ENCODE data around the gene PRRX2. TPM values are rescaled to one million over a fixed set of nuclear protein-coding genes. Genes with fewer than 3 reads are reported as not detected.

The PRRX2 gene
- polyA plus RNA-seq (2014; cell fraction: cytosol; rRNA removed), result 1.8 and 2.1 TPM in 2 replicates
- polyA plus RNA-seq (2014; cell fraction: nucleus; rRNA removed), result 1.1 and 2.0 TPM in 2 replicates

- no peak for DNase-seq (ENCODE audit: low spot score)
Observed at GRCh38 chr9:129665389-129665775, at the start of gene PRRX2. Gene PRRX2 (plus strand): TSS chr9:129665647. CDS start chr9:129665868, 221 bp downstream.

GRCh38 chr9:129617167-129617566, 48.3 kb upstream of the PRRX2 start:
- DNase-seq (ENCODE audit: low spot score), result peak; percentile 69

- DNase-seq (ENCODE audit: low spot score), result peak; percentile 54
Observed at GRCh38 chr9:129619787-129620668, 45.4 kb upstream of the PRRX2 start.

- no peak for DNase-seq (ENCODE audit: low spot score)
Observed at GRCh38 chr9:129620669-129621295, 44.7 kb upstream of the PRRX2 start, which contains the start of gene C9orf50. Gene C9orf50 (minus strand): TSS chr9:129621101. CDS start chr9:129620574, 527 bp downstream.

GRCh38 chr9:129623331-129623730, 42.1 kb upstream of the PRRX2 start:
- no peak for DNase-seq (ENCODE audit: low spot score)

- peak; percentile 78 for DNase-seq (ENCODE audit: low spot score)
Observed at GRCh38 chr9:129624168-129624759, 41.2 kb upstream of the PRRX2 start.

GRCh38 chr9:129624947-129625346, 40.5 kb upstream of the PRRX2 start:
- no peak for DNase-seq (ENCODE audit: low spot score)

- DNase-seq (ENCODE audit: low spot score), result peak; percentile 84
Observed at GRCh38 chr9:129626079-129626624, 39.3 kb upstream of the PRRX2 start, which contains the start of gene NTMT1. Gene NTMT1 (plus strand): TSS chr9:129626163. CDS start chr9:129632704, 6,541 bp downstream.

GRCh38 chr9:129626625-129627284, 38.7 kb upstream of the PRRX2 start:
- DNase-seq (ENCODE audit: low spot score), result no peak

- no peak for DNase-seq (ENCODE audit: low spot score)
Observed at GRCh38 chr9:129627556-129628440, 37.6 kb upstream of the PRRX2 start.

GRCh38 chr9:129628709-129629108, 36.7 kb upstream of the PRRX2 start:
- DNase-seq (ENCODE audit: low spot score), result no peak

GRCh38 chr9:129629251-129629820, 36.1 kb upstream of the PRRX2 start:
- DNase-seq (ENCODE audit: low spot score), result no peak

- DNase-seq (ENCODE audit: low spot score), result no peak
Observed at GRCh38 chr9:129630967-129631673, 34.3 kb upstream of the PRRX2 start.

- DNase-seq (ENCODE audit: low spot score), result no peak
Observed at GRCh38 chr9:129631674-129632129, 33.7 kb upstream of the PRRX2 start.

- no peak for DNase-seq (ENCODE audit: low spot score)
Observed at GRCh38 chr9:129632460-129632859, 33.0 kb upstream of the PRRX2 start.

- no peak for DNase-seq (ENCODE audit: low spot score)
Observed at GRCh38 chr9:129633207-129633606, 32.2 kb upstream of the PRRX2 start.

- no peak for DNase-seq (ENCODE audit: low spot score)
Observed at GRCh38 chr9:129633848-129634247, 31.6 kb upstream of the PRRX2 start.

- no peak for DNase-seq (ENCODE audit: low spot score)
Observed at GRCh38 chr9:129635099-129636065, 30.1 kb upstream of the PRRX2 start.

Measured in SK-N-DZ (cell line).